Epithelial cell of proximal tubule (primary cell): Measurements from ENCODE around the gene ZNF8. TPM values are rescaled to one million over a fixed set of nuclear protein-coding genes. Genes with fewer than 3 reads are reported as not detected.
A peak's percentile ranks its signal among the peaks of the same experiment; 100 is the strongest.
"Not testable (repeated sequence)": the region's sequence is repeated elsewhere in the genome, so short reads cannot be mapped to it uniquely, and the experiment has no call there.

Experiments used
- DNase-seq: peaks from one replicate; pipeline ENCODE4 v3.0.0-alpha.2; 2011; ENCODE audit warnings: low read depth
- H3K4me3 ChIP-seq: 2 replicates; pipeline ENCODE4 v1.5.1; 2011; ENCODE audit warnings: low read depth, mild to moderate bottlenecking, low read length
- total RNA-seq: library from RNA; depleted of rRNA; stranded (reverse); fragments of >200 nt; gene quantifications from 2 replicates; pipeline ENCODE4 v1.2.3, GENCODE V29; 2015
- TF ChIP-seq, protein P1 (sequence below): conservative IDR thresholded peaks from 2 replicates; pipeline ENCODE4 v1.5.1; 2012; ENCODE audit warnings: low read depth, mild to moderate bottlenecking, low read length

ZNF8 gene
- total RNA-seq, 1 donor from 2014 or later: 4.5 TPM

DNA sequence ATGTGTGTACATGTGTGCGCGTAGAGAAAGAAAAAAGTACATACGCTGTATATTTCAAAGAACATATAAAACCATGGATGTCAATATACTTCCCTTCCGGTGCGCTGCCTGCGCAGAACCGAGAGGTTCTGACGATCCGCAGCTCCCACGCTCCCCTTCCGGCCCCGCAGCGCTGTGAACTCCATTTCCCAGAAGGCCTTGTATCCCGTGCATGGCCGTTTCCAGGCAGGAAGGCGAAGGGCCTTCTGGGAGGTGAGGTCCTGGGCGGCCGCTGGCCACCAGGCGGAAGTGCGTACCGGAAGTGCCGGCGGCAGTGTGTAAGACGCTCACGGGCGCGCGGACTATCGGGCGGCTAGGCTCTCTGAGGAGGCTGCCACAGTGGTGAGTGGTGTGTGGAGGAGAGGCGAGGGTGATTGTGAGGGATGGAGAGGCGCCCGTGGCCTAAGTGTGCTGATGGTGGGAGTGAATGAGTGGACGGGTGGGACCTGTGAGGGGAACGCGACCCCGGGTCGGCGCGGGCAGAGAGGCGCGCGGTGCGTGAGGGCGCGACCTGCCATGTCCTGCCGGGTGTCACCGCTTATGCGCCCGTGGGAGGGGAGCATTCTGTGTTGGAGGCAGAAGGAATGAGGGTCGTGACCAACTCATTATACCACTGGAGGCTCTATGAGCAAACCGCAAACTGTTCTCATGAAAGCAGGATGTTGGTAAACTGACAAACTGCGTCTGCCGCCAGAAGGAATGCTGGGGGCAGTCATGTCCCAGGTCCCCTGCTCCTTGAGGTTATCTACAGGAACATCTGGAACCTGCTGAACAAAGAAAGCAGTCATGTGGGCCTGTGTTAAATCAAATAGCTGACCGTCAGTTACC is 26.5 kb downstream of the ZNF8 start, which contains the start of gene ERVK3-1:
Gene ERVK3-1 (plus strand): TSS at position 313 of the 867 bp plus-strand sequence. CDS start 6,792 bp downstream, outside the sequence.
- peak; percentile 72 for DNase-seq
- H3K4me3 ChIP-seq: peak within 1 kb of the TSS; percentile 75
- TF ChIP-seq, protein P1, sequence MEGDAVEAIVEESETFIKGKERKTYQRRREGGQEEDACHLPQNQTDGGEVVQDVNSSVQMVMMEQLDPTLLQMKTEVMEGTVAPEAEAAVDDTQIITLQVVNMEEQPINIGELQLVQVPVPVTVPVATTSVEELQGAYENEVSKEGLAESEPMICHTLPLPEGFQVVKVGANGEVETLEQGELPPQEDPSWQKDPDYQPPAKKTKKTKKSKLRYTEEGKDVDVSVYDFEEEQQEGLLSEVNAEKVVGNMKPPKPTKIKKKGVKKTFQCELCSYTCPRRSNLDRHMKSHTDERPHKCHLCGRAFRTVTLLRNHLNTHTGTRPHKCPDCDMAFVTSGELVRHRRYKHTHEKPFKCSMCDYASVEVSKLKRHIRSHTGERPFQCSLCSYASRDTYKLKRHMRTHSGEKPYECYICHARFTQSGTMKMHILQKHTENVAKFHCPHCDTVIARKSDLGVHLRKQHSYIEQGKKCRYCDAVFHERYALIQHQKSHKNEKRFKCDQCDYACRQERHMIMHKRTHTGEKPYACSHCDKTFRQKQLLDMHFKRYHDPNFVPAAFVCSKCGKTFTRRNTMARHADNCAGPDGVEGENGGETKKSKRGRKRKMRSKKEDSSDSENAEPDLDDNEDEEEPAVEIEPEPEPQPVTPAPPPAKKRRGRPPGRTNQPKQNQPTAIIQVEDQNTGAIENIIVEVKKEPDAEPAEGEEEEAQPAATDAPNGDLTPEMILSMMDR: no peak

DNA sequence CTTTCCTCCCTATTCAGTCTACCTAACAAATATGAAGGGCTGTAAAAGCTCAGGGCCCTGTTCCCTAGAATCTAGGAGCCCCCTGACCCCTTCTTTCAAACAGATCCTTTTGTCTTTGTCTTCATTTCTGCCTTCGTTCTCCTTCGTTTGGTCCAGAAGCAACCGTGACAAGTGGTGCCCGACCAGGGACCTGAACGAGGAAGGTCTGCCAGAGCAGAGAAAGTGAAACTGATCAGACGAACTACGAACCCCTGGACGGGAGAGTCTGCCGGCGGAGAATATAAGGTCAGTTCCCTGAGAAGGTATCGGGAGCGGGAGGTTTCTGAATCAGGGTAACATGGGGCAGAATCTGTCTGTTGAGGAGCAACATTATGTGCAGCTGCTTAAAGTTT is 27.2 kb downstream of the ZNF8 start:
- no peak for DNase-seq
- peak overlapping the region; percentile 75 for H3K4me3 ChIP-seq
- TF ChIP-seq, protein P1: no peak

DNA sequence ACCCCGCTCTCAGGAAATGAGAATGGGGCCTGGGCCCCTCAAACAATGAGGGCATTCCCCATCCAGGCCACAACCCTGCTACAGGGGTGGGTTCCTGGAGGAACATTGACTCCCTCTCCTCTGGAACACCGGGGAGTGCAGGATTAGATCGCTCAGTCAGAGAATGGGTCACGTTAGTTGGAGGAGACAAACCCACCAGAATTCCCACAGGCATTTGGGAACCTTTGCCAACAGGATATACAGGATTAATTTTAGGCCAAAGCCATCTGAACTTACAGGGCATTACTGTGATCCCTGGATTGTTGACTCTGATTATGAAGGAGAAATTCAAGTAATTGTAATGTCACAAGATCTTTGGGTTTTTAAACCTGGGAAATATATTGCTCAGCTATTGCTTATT is 29.0 kb downstream of the ZNF8 start:
- H3K4me3 ChIP-seq: no peak overlapping the region
- no peak for DNase-seq
- TF ChIP-seq, protein P1: no peak

DNA sequence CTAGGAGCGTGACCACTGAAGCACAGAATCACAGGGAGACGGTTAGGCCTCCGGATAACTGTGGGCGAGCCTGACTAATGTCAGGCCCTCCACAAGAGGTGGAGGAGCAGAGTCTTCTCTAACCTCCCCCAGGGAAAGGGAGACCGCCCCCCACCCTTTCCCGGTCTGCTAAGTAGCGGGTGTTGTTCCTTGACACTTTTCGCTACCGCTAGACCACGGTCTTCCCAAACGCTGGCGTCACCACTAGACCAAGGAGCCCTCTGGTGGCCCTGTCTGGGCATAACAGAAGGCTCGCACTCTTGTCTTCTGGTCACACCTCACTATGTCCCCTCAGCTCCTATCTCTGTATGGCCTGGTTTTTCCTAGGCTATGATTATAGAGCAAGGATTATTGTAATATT is 31.9 kb downstream of the ZNF8 start:
- DNase-seq, H3K4me3 ChIP-seq: not testable (repeated sequence)
- TF ChIP-seq, protein P1: peak; percentile 27

DNA sequence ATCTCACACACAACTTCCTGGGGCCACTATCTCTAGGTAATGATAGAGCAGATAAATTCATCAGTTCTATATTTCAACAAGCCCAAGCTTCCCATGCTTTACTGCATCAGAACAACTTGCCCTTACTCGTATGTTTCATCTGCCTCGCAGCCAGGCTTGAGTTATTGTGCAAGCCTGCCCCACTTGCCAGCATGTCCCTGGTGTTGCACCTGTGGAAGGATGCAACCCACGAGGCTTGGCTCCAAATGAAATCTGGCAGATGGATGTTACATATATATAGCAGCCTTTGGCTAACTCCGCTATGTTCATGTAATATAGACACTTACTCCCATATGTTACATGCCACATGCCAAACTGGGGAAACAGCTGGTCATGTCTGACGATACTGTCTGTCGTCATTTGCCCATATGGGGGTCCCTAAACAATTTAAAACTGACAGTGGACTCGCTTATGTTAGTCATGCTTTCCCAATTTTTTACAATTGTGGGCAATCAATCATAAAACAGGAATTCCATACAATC is 32.6 kb downstream of the ZNF8 start:
- TF ChIP-seq, protein P1: no peak
- no peak overlapping the region for H3K4me3 ChIP-seq
- no peak for DNase-seq

DNA sequence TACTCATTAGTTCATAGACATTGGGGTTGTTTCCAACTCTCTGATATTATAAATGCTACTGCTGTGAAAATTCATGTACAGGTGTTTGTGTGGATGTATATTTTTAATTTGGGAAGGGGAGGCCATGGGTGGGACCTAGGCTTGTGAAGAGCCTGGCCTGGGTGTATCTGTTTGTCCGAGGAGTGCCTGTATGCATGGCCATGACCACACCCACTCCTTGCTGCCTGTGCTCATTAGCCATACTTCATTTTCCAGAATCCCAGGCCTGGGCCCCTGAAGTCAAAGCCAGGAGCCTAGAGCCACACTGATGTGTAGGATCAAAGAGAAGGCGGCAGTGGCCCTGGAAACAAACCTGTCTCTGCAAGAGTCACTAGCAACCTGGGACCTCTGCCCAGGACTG is 36.8 kb downstream of the ZNF8 start:
- H3K4me3 ChIP-seq: no peak overlapping the region
- DNase-seq: no peak
- TF ChIP-seq, protein P1: no peak
